HCEC 1CT (cell line): ENCODE measurements around the gene FOSL2.

Experiments
- DNase-seq: peaks from one replicate; pipeline ENCODE4 v3.0.0-alpha.2; 2017

FOSL2 gene

GRCh38 chr2:28435241-28435640 is 42.6 kb downstream of the FOSL2 start:
- DNase-seq = no peak

- DNase-seq = no peak
These were observed 43.2 kb downstream of the FOSL2 start for GRCh38 chr2:28435814-28436351.

- DNase-seq = no peak
These were observed 43.9 kb downstream of the FOSL2 start for GRCh38 chr2:28436525-28437051.

- no peak for DNase-seq
These were observed 44.6 kb downstream of the FOSL2 start for GRCh38 chr2:28437149-28437835.

GRCh38 chr2:28437918-28438317 is 45.3 kb downstream of the FOSL2 start:
- no peak for DNase-seq

GRCh38 chr2:28438532-28439063 is 45.9 kb downstream of the FOSL2 start:
- no peak for DNase-seq

GRCh38 chr2:28439127-28439526 is 46.5 kb downstream of the FOSL2 start:
- DNase-seq = no peak

GRCh38 chr2:28439763-28440162 is 47.1 kb downstream of the FOSL2 start:
- DNase-seq = no peak

- DNase-seq = no peak
These were observed 49.7 kb downstream of the FOSL2 start for GRCh38 chr2:28442328-28442727.

GRCh38 chr2:28444956-28445355 is 52.3 kb downstream of the FOSL2 start:
- DNase-seq = no peak

- DNase-seq = peak; percentile 97
These were observed 53.0 kb downstream of the FOSL2 start for GRCh38 chr2:28445448-28446258.

GRCh38 chr2:28446531-28446930 is 53.9 kb downstream of the FOSL2 start:
- DNase-seq = no peak

- DNase-seq = no peak
These were observed 54.4 kb downstream of the FOSL2 start for GRCh38 chr2:28447086-28447485.

GRCh38 chr2:28447943-28448792 is 55.5 kb downstream of the FOSL2 start:
- peak; percentile 89 for DNase-seq

GRCh38 chr2:28448793-28449100 is 56.1 kb downstream of the FOSL2 start:
- no peak for DNase-seq

GRCh38 chr2:28449126-28449487 is 56.4 kb downstream of the FOSL2 start:
- no peak for DNase-seq

GRCh38 chr2:28449488-28450395 is 57.1 kb downstream of the FOSL2 start:
- peak; percentile 32 for DNase-seq

- DNase-seq = no peak
These were observed 58.4 kb downstream of the FOSL2 start for GRCh38 chr2:28450901-28451565.

- no peak for DNase-seq
These were observed 59.3 kb downstream of the FOSL2 start for GRCh38 chr2:28451793-28452533.

- peak; percentile 27 for DNase-seq
These were observed 60.0 kb downstream of the FOSL2 start for GRCh38 chr2:28452534-28453081.
